SH-SY5Y (cell line): ENCODE results near the gene PHKA1.

Experiments
- GATA2 ChIP-seq: IDR thresholded peaks from 2 replicates; pipeline ENCODE4 v1.6.1; 2011; ENCODE audit warnings: mild to moderate bottlenecking, low read depth, low read length
- GATA3 ChIP-seq: IDR thresholded peaks from 2 replicates; pipeline ENCODE4 v1.6.1; 2011; ENCODE audit warnings: low read depth, mild to moderate bottlenecking, low read length, moderate library complexity

- no peak for TF ChIP-seq GATA3
- TF ChIP-seq GATA2, result no peak
These were observed 78.2 kb downstream of the PHKA1 start for GRCh38 chrX:72635930-72636329.
